ENCODE results near the gene CDH15. TPM values are rescaled to one million over a fixed set of nuclear protein-coding genes. Genes with fewer than 3 reads are reported as not detected.
"Not testable (repeated sequence)": the region's sequence is repeated elsewhere in the genome, so short reads cannot be mapped to it uniquely, and the experiment has no call there.

Gene CDH15
- total RNA-seq, 1 donor from 2014 or later, result not detected

DNA sequence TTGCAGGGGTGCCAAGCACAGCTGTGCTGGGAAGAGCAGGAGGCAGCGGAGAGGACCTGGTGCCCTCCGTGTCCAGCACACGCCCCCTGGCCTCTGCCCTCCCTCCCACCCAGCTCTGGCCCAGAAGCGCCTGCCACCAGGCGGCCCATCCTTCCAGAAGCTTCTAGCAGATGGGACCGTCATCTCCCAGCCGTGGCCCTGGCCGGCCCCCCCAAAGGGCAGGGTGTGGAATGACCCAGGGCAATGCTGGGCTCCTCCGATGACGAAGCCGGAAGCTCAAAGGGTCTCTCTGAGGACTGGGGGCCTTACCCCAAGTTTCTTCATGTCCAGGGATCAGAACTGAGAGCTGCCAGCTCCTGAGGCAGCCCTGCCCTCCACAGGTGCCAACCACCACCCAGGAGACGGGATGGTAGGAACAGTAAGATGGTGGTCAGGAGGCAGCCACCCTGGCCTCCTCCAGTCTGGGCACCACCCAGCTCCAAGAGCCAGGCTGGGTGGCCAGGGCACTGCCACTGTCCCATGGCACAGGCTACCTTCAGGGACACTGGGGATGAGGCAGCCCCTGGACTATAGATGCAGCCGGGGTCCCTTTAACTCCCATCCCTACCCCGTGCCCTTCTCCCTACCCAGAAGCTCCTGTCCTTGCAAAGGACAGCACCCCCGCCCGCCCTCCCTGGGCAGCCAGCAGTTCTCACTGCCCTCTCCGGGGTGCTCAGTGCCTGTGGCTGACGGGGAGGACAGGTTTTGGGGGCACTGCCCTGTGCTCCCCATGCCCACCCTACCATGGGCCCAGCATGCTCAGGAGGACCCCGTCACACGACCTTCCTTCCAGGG lies 6.5 kb upstream of the CDH15 start:
- DNase-seq (ENCODE audit: low spot score), result no peak
- intact Hi-C loops (cut with micrococcal nuclease), result no loop called here
- no peak overlapping the region for H3K4me3 Mint-ChIP-seq
- no peaks in the 10 kb centered on the region for H3K27me3 Mint-ChIP-seq (ENCODE audit: insufficient read depth)
- no peaks in the 10 kb centered on the region for H3K9me3 Mint-ChIP-seq
- H3K4me1 Mint-ChIP-seq (ENCODE audit: low read depth), result no peaks in the 10 kb centered on the region
- no peak overlapping the region for H3K27ac Mint-ChIP-seq
- H3K36me3 Mint-ChIP-seq (ENCODE audit: low read depth), result no peaks in the 10 kb centered on the region

- H3K4me3 Mint-ChIP-seq; DNase-seq (ENCODE audit: low spot score); H3K27ac Mint-ChIP-seq; H3K9me3 Mint-ChIP-seq; H3K36me3 Mint-ChIP-seq (ENCODE audit: low read depth); intact Hi-C loops (cut with micrococcal nuclease); H3K27me3 Mint-ChIP-seq (ENCODE audit: insufficient read depth); H3K4me1 Mint-ChIP-seq (ENCODE audit: low read depth): not testable (repeated sequence)
These were observed 5.9 kb upstream of the CDH15 start for GRCh38 chr16:89165681-89165979.

DNA sequence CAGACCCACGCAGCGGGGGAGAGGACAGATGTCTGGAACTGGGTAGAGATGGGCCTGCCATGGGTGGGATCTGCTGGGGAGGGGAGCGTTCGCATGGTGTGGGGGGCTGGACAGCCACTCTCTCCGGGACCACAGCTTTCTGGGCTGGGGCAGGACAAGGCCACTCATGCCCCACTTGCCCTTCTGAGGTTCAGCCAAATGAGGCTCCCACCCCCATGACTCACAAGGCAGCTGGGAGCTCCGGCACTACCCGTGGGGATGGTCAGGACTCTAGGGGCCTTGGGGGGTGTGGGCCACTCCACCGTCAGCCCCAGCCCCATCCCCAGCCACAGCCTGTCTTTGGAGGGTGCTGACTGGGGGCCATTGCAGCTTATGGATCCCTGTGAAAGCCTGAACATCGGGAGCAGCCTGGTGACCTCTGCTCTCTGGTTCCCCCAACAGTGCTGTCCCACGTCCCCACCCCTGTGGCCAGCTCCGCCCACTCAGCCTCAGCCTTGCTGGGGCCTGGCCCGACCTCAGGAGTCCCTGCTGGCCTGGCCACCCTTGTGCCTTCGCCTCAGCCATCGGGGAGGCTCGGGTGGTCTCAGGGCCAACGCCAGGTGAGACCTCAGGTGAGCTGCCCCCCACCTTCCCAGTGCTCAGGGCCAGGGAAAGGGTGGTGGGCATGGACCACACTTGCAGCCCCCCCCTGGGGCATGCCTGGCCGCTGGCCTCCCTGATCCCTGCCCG lies 4.7 kb upstream of the CDH15 start:
- Mint-ChIP-seq H3K36me3 (ENCODE audit: low read depth) (no peaks in the 10 kb centered on the region), H3K27ac (no peak overlapping the region), H3K4me3 (no peak overlapping the region), H3K27me3 (ENCODE audit: insufficient read depth) (no peaks in the 10 kb centered on the region), H3K4me1 (ENCODE audit: low read depth) (peaks cover 6% of the 10 kb centered on the region), H3K9me3 (no peaks in the 10 kb centered on the region)
- no peak for DNase-seq (ENCODE audit: low spot score)
- intact Hi-C loops (cut with micrococcal nuclease), result loop anchor here (1.0 to 2.0 kb wide), 5 partner anchors 225 to 430 kb away; partner anchors contain the start of gene TRAPPC2L

GRCh38 chr16:89167425-89167941 lies 4.1 kb upstream of the CDH15 start:
- intact Hi-C loops (cut with micrococcal nuclease), result loop anchor here (1.0 to 2.0 kb wide), 5 partner anchors 225 to 430 kb away; partner anchors contain the start of gene TRAPPC2L

GRCh38 chr16:89168381-89169189 lies 3.0 kb upstream of the CDH15 start:
- Mint-ChIP-seq H3K36me3 (ENCODE audit: low read depth) (no peaks in the 10 kb centered on the region), H3K9me3 (no peaks in the 10 kb centered on the region), H3K4me3 (no peak overlapping the region), H3K27ac (no peak overlapping the region), H3K4me1 (ENCODE audit: low read depth) (peaks cover 6% of the 10 kb centered on the region), H3K27me3 (ENCODE audit: insufficient read depth) (no peaks in the 10 kb centered on the region)
- DNase-seq (ENCODE audit: low spot score), result no peak
- intact Hi-C loops (cut with micrococcal nuclease), result no loop called here

More at GRCh38 chr16:89167425-89167941, 4.1 kb upstream of the CDH15 start:
- DNase-seq (ENCODE audit: low spot score), result peak; percentile 76
- Mint-ChIP-seq H3K4me1 (ENCODE audit: low read depth) (peaks cover 6% of the 10 kb centered on the region), H3K36me3 (ENCODE audit: low read depth) (no peaks in the 10 kb centered on the region), H3K27me3 (ENCODE audit: insufficient read depth) (no peaks in the 10 kb centered on the region), H3K9me3 (no peaks in the 10 kb centered on the region), H3K27ac (no peak overlapping the region), H3K4me3 (no peak overlapping the region)

DNA sequence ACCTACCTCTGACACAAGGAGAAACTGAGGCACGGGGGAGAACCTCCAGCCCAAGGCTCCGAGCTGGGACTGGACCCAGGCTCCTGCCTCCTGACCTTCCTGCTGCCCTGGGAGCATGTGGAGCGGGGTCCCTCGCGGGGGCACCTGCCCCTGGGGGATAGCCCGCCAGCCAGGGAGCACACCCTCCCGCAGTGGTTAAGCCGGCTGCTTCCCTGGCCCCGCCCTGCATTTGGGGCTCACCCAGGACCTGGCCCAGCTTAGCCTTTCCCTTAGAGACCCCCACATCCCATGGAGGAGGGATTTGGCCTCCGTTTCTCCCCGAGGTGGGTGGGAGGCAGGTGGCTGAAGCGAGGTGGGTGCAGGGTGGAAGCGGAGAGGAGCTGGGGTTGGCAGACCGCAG lies 1.8 kb upstream of the CDH15 start:
- Mint-ChIP-seq H3K4me1 (ENCODE audit: low read depth) (peaks cover 6% of the 10 kb centered on the region), H3K36me3 (ENCODE audit: low read depth) (no peaks in the 10 kb centered on the region)

DNA sequence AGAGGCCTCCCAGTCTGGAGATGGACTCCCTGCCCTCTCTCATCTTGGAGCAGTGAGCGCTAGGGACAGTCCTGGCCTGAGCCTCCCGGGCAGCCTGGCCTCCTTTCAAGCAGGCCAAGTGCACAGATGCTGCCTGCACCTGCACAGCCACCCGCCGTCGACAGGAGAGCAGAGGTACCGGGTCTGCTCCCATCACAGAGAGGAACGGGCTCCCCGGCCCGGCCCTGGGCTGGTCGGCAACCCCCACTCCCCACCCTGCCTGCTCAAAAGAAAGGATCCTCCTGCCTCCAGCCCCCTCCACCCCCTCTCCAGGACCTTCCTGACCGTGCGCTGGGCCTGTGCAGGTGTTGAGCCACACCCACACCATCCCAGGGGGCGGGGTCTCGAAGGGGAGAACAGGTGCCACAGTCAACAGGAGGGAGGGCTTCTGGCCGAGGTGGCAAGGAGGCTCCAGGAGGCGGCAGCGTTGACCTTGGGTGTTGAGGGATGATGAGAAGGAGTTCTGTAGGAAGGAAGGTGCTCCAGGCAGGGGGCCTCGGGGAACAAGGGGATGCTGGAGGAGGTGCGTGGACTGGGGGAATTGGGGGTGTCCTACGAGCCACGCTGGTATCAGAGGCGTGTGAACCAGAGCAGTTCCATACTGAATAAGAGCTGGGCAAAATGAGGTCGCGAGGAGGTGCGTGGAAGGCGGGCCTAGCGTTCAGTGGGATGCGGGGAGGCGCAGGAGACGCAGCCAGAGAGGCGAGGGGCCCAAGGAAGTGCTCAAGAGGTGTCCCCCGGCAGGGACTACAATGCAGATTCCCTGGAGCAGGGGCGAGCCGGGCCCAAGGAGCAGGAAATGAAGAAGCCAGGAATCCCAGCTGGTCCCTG lies 967 bp upstream of the CDH15 start:
- H3K27me3 Mint-ChIP-seq (ENCODE audit: insufficient read depth), result no peaks in the 10 kb centered on the region
- no peaks in the 10 kb centered on the region for H3K36me3 Mint-ChIP-seq (ENCODE audit: low read depth)
- peak overlapping the region; percentile 55 for H3K27ac Mint-ChIP-seq
- intact Hi-C loops (cut with micrococcal nuclease), result loop anchor here (1.0 kb wide), 6 partner anchors 23 to 358 kb away; partner anchors contain the start of gene TRAPPC2L
- H3K9me3 Mint-ChIP-seq, result no peaks in the 10 kb centered on the region
- no peak for DNase-seq (ENCODE audit: low spot score)
- H3K4me1 Mint-ChIP-seq (ENCODE audit: low read depth), result peaks cover 6% of the 10 kb centered on the region
- H3K4me3 Mint-ChIP-seq, result peak overlapping the region; percentile 71

More for the DNA sequence above, 1.8 kb upstream of the CDH15 start:
- no peak for DNase-seq (ENCODE audit: low spot score)
- H3K9me3 Mint-ChIP-seq, result no peaks in the 10 kb centered on the region
- H3K4me3 Mint-ChIP-seq, result no peak overlapping the region
- intact Hi-C loops (cut with micrococcal nuclease), result no loop called here
- no peaks in the 10 kb centered on the region for H3K27me3 Mint-ChIP-seq (ENCODE audit: insufficient read depth)
- no peak overlapping the region for H3K27ac Mint-ChIP-seq

DNA sequence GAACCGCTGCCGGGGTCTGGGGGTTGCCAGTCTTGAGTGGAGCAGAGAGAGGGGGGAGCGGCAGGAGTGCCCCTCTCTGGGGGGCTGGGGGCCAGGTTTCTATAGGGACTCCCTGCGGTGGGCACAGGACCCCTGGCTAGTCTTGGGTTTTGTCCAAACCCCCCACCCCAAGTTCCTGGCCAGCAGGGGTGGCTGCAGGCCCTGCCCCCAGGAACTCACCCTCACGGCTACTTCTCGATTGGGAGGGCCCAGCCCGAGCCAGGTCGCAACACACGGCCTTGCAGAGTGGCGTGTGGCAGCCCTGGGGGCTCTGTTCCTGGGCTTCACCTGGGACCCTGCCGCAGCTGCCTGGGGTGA lies 601 bp downstream of the CDH15 start:
- intact Hi-C loops (cut with micrococcal nuclease), result no loop called here
- no peaks in the 10 kb centered on the region for H3K9me3 Mint-ChIP-seq
- no peak for DNase-seq (ENCODE audit: low spot score)
- no peaks in the 10 kb centered on the region for H3K27me3 Mint-ChIP-seq (ENCODE audit: insufficient read depth)
- H3K4me3 Mint-ChIP-seq, result no peak overlapping the region
- no peaks in the 10 kb centered on the region for H3K36me3 Mint-ChIP-seq (ENCODE audit: low read depth)
- no peak overlapping the region for H3K27ac Mint-ChIP-seq
- H3K4me1 Mint-ChIP-seq (ENCODE audit: low read depth), result peaks cover 6% of the 10 kb centered on the region

DNA sequence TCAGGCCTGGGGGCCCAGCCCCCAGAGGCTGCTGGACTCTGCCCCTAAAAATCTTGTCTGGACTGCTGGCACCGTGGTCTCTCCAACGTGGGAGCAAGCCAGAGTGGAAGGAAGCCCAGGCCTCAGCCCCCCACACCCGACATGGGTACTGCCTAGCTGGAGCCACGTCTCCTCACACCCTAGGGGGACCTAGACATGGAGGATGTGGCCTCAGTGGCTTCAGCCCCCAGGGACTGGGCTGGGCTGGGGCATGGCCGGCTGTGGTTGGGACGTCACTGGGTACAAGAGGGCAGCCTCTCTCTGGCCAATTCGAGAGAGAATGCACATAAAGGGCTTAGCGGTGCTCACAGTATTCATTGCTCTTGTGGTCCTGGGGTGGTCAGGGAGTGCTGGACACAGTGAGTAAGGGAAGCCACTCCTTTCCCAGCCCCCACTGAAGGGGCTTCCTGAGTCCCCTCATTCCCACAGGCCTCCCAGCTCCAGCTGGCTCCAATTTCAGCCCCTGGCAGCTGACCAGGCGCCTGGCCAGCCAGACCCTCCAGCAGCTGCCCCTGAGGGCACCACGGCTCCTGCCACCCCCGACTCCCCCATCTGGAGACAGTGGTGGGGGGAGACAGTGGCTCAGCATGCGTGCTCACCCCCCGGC lies 1.1 kb downstream of the CDH15 start:
- Mint-ChIP-seq H3K27ac (no peak overlapping the region), H3K27me3 (ENCODE audit: insufficient read depth) (no peaks in the 10 kb centered on the region), H3K4me1 (ENCODE audit: low read depth) (peaks cover 6% of the 10 kb centered on the region), H3K9me3 (no peaks in the 10 kb centered on the region), H3K4me3 (no peak overlapping the region), H3K36me3 (ENCODE audit: low read depth) (no peaks in the 10 kb centered on the region)
- DNase-seq (ENCODE audit: low spot score), result no peak
- intact Hi-C loops (cut with micrococcal nuclease), result no loop called here

DNA sequence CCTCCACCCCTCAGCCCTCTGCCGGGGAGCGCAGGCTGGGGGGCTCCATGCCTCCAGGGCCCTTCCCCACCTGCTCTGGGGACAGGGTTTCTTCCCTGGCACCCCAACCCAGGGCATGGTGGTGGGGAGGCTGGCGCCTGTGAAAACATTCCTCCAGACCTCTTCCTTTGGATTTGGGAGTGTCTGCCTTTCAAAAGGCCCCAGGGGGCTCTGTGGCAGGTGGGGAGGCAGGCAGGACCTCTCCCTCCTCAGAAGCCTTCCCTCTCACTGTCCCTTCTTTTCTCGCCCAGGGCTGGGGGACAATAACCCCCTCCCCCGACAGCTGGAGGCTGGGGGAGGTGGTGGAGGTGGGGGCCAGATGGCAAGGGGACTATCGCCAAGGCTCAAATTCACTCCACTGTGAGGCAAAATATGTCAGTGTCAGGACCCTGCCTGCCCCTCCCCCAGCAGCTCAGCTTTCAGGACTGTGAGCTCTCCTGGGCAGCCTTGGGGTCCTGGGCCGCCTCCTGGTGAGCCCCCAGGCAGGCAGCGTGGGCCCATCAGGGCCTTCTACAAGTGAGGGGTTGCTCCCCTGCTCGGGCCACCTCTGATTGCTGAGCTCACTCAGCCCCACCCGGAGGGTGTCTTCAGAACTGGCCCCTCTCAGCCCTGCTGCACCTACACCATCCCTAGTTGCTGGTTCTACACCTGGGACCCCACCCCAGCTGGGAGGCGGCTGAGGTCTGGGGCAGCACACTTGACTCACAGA lies 1.8 kb downstream of the CDH15 start:
- no peaks in the 10 kb centered on the region for H3K36me3 Mint-ChIP-seq (ENCODE audit: low read depth)
- H3K4me1 Mint-ChIP-seq (ENCODE audit: low read depth), result peaks cover 6% of the 10 kb centered on the region
- no peak for DNase-seq (ENCODE audit: low spot score)
- H3K27ac Mint-ChIP-seq, result no peak overlapping the region
- no peaks in the 10 kb centered on the region for H3K27me3 Mint-ChIP-seq (ENCODE audit: insufficient read depth)
- H3K9me3 Mint-ChIP-seq, result no peaks in the 10 kb centered on the region
- intact Hi-C loops (cut with micrococcal nuclease), result no loop called here
- no peak overlapping the region for H3K4me3 Mint-ChIP-seq

- Mint-ChIP-seq H3K27me3 (ENCODE audit: insufficient read depth) (no peaks in the 10 kb centered on the region), H3K27ac (no peak overlapping the region)
- intact Hi-C loops (cut with micrococcal nuclease), result no loop called here
These were observed 2.7 kb downstream of the CDH15 start for GRCh38 chr16:89174055-89174827.

More at GRCh38 chr16:89174055-89174827, 2.7 kb downstream of the CDH15 start:
- DNase-seq (ENCODE audit: low spot score), result no peak
- Mint-ChIP-seq H3K4me3 (no peak overlapping the region), H3K9me3 (no peaks in the 10 kb centered on the region), H3K36me3 (ENCODE audit: low read depth) (no peaks in the 10 kb centered on the region), H3K4me1 (ENCODE audit: low read depth) (peaks cover 6% of the 10 kb centered on the region)

Measured in activated T-helper 1 cell treated with anti-CD3 and anti-CD28 coated beads, Interleukin-12 subunit alpha, Interleukin-12 subunit beta, Interleukin-2, Interleukin-4 antibody, amounts not matched to agents 30 ng/mL and 10 ng/mL and 1 ng/mL, durations not matched to agents 14 hours and 24 hours and 36 hours (primary cell).